ENCODE data around the gene KDELR3.

The KDELR3 gene

GRCh38 chr22:38467904-38468442 lies at the start of gene KDELR3:
KDELR3 (plus strand) TSS chr22:38468096; CDS start chr22:38468234, 138 bp downstream.
- peak; percentile 55 for DNase-seq

GRCh38 chr22:38418589-38418988 lies 49.3 kb upstream of the KDELR3 start:
- no peak for DNase-seq

- DNase-seq: no peak
These were observed 48.6 kb upstream of the KDELR3 start for GRCh38 chr22:38419121-38419857.

GRCh38 chr22:38419858-38420160 lies 48.1 kb upstream of the KDELR3 start:
- no peak for DNase-seq

- no peak for DNase-seq
These were observed 47.2 kb upstream of the KDELR3 start for GRCh38 chr22:38420734-38421133.

- DNase-seq: no peak
These were observed 45.0 kb upstream of the KDELR3 start for GRCh38 chr22:38422611-38423511.

- DNase-seq: no peak
These were observed 44.1 kb upstream of the KDELR3 start for GRCh38 chr22:38423512-38424503.

- DNase-seq: no peak
These were observed 43.3 kb upstream of the KDELR3 start for GRCh38 chr22:38424525-38425080.

GRCh38 chr22:38426628-38427027 lies 41.3 kb upstream of the KDELR3 start:
- DNase-seq: no peak

- no peak for DNase-seq
These were observed 40.4 kb upstream of the KDELR3 start for GRCh38 chr22:38427465-38427864.

- DNase-seq: no peak
These were observed 40.0 kb upstream of the KDELR3 start for GRCh38 chr22:38427940-38428339.

GRCh38 chr22:38428714-38429113 lies 39.2 kb upstream of the KDELR3 start:
- no peak for DNase-seq

GRCh38 chr22:38429499-38430068 lies 38.3 kb upstream of the KDELR3 start:
- DNase-seq: no peak

- no peak for DNase-seq
These were observed 36.5 kb upstream of the KDELR3 start for GRCh38 chr22:38431266-38432010.

GRCh38 chr22:38432264-38432663 lies 35.6 kb upstream of the KDELR3 start:
- no peak for DNase-seq

- no peak for DNase-seq
These were observed 34.0 kb upstream of the KDELR3 start for GRCh38 chr22:38433871-38434270.

- DNase-seq: no peak
These were observed 32.9 kb upstream of the KDELR3 start for GRCh38 chr22:38435010-38435409.

- no peak for DNase-seq
These were observed 31.9 kb upstream of the KDELR3 start for GRCh38 chr22:38435965-38436364.

GRCh38 chr22:38436629-38437395 lies 31.1 kb upstream of the KDELR3 start:
- DNase-seq: no peak

GRCh38 chr22:38437416-38437815 lies 30.5 kb upstream of the KDELR3 start:
- no peak for DNase-seq

All from activated CD4-positive, alpha-beta T cell treated with anti-CD3 and anti-CD28 coated beads, Interleukin-2, amount 50 U/mL, for 16 hours (primary cell).